ENCODE data around the gene CATSPERB.
A peak's percentile ranks its signal among the peaks of the same experiment; 100 is the strongest.

CATSPERB gene

DNA sequence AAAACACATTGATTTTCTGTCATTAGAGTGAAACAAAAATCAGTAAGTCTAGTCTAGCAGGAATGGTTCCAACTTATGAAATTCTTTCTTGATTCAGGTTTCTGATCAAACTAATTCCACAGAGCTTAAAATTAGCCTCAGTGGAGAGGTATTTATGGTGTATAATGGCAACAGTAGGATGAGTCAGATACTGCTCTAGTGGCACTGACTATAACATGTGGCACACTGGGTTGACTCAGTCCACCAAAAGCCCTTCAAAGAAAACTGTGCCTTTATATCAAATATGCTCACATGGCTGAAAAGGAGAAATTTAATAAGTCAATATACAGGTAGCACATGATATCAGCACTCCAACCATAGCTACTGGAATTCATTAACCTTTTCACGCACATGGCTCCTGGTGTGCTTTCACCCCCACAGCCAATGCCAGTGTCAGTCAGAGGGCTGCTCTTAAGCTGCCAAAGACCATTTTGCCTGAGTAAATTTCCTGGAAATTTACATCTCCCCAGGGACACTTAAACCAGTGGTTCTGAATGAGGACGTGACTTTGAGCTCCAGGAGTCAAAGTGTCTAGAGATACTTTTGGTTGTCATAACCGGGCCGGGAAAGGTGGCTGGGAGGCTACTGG, 21.7 kb upstream of the CATSPERB start:
- H3K4me3 ChIP-seq (ENCODE audit: low read depth, low read length), result no peak overlapping the region
- TF ChIP-seq ZNF510 (tag by site-specific recombination; IDR thresholded peaks at IDR 0.05; ENCODE audit: insufficient replicate concordance) (no peak), FEZF1 (tag by site-specific recombination; IDR thresholded peaks at IDR 0.05) (0 out of 2 replicates have a peak, but pooled peaks have one; percentile 14), ZNF654 (tag by site-specific recombination; IDR thresholded peaks at IDR 0.05; ENCODE audit: low read depth) (no peak), ZNF777 (tag by site-specific recombination; IDR thresholded peaks at IDR 0.05; ENCODE audit: borderline replicate concordance) (no peak), OSR2 (tag by site-specific recombination; IDR thresholded peaks at IDR 0.05) (peak; percentile 63), ZNF791 (tag by site-specific recombination; IDR thresholded peaks at IDR 0.05) (no peak), ZNF37A (tag by site-specific recombination; IDR thresholded peaks at IDR 0.05) (no peak), MYNN (tag by site-specific recombination; IDR thresholded peaks at IDR 0.05; ENCODE audit: borderline replicate concordance) (no peak), ZNF391 (tag by site-specific recombination; IDR thresholded peaks at IDR 0.05; ENCODE audit: borderline replicate concordance, low read depth) (no peak), ZBTB7A (tag by site-specific recombination; IDR thresholded peaks at IDR 0.05; ENCODE audit: low read depth) (no peak), GLI4 (tag by site-specific recombination; IDR thresholded peaks at IDR 0.05) (no peak)
- TF ChIP-seq, protein P1, sequence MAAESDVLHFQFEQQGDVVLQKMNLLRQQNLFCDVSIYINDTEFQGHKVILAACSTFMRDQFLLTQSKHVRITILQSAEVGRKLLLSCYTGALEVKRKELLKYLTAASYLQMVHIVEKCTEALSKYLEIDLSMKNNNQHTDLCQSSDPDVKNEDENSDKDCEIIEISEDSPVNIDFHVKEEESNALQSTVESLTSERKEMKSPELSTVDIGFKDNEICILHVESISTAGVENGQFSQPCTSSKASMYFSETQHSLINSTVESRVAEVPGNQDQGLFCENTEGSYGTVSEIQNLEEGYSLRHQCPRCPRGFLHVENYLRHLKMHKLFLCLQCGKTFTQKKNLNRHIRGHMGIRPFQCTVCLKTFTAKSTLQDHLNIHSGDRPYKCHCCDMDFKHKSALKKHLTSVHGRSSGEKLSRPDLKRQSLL (tag by site-specific recombination; IDR thresholded peaks at IDR 0.05), result no peak
- TF ChIP-seq, protein P2, sequence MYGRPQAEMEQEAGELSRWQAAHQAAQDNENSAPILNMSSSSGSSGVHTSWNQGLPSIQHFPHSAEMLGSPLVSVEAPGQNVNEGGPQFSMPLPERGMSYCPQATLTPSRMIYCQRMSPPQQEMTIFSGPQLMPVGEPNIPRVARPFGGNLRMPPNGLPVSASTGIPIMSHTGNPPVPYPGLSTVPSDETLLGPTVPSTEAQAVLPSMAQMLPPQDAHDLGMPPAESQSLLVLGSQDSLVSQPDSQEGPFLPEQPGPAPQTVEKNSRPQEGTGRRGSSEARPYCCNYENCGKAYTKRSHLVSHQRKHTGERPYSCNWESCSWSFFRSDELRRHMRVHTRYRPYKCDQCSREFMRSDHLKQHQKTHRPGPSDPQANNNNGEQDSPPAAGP (tag by site-specific recombination; IDR thresholded peaks at IDR 0.05), result 0 out of 2 replicates have a peak, but pooled peaks have one; percentile 16
- POLR2A ChIA-PET, result no interaction called here
- H3K9me3 ChIP-seq (ENCODE audit: control insufficient read depth, insufficient read depth, low read depth, low read length), result no peaks in the 10 kb centered on the region
- H3K4me1 ChIP-seq (ENCODE audit: control insufficient read depth, insufficient read depth, low read length), result peaks cover 9% of the 10 kb centered on the region
- CTCF ChIA-PET, result no interaction called here
- no peak overlapping the region for H3K27ac ChIP-seq (ENCODE audit: extremely low read depth, low read depth, low read length)
- no peaks in the 10 kb centered on the region for H3K36me3 ChIP-seq (ENCODE audit: control insufficient read depth in 2 of 2, insufficient read depth in 1 of 2, low read length in 2 of 2)

DNA sequence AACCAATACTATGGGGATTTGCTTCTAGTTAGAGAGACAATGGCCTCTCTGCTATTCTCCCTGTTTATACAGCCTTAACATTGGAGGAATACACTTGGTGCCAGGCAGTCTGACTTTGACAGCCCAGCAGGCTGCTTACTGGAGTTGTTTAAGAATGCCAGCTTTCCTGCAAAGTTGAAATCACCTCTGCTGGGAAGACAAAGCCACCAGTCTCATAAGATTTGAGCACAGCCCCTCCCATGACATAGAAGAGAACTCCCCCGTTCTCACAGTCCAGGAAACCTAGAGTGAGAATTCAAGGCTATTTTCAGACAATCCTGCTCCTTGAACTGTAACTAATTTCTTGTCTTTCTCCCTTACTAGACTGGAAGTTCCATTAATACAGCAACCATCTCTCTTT, 21.1 kb upstream of the CATSPERB start:
- Histone ChIP-seq H3K9me3 (ENCODE audit: control insufficient read depth, insufficient read depth, low read depth, low read length) (no peaks in the 10 kb centered on the region), H3K4me3 (ENCODE audit: low read depth, low read length) (no peak overlapping the region), H3K27ac (ENCODE audit: extremely low read depth, low read depth, low read length) (no peak overlapping the region), H3K36me3 (ENCODE audit: control insufficient read depth in 2 of 2, insufficient read depth in 1 of 2, low read length in 2 of 2) (no peaks in the 10 kb centered on the region), H3K4me1 (ENCODE audit: control insufficient read depth, insufficient read depth, low read length) (peaks cover 9% of the 10 kb centered on the region)
- ChIA-PET POLR2A (no interaction called here), CTCF (no interaction called here)
- TF ChIP-seq IKZF3 (tag by site-specific recombination; IDR thresholded peaks at IDR 0.05) (no peak), ZNF670 (tag by site-specific recombination; IDR thresholded peaks at IDR 0.05; ENCODE audit: low read depth) (no peak), ZNF501 (tag by site-specific recombination; IDR thresholded peaks at IDR 0.05) (no peak), ZNF623 (tag by site-specific recombination; IDR thresholded peaks at IDR 0.05) (no peak), ZNF426 (tag by site-specific recombination; IDR thresholded peaks at IDR 0.05) (no peak), ZNF555 (tag by site-specific recombination; conservative IDR thresholded peaks at IDR 0.05) (no peak), ZBTB1 (tag by site-specific recombination; IDR thresholded peaks at IDR 0.05) (no peak), ZNF10 (tag by site-specific recombination; IDR thresholded peaks at IDR 0.05) (no peak)
- TF ChIP-seq, protein P3, sequence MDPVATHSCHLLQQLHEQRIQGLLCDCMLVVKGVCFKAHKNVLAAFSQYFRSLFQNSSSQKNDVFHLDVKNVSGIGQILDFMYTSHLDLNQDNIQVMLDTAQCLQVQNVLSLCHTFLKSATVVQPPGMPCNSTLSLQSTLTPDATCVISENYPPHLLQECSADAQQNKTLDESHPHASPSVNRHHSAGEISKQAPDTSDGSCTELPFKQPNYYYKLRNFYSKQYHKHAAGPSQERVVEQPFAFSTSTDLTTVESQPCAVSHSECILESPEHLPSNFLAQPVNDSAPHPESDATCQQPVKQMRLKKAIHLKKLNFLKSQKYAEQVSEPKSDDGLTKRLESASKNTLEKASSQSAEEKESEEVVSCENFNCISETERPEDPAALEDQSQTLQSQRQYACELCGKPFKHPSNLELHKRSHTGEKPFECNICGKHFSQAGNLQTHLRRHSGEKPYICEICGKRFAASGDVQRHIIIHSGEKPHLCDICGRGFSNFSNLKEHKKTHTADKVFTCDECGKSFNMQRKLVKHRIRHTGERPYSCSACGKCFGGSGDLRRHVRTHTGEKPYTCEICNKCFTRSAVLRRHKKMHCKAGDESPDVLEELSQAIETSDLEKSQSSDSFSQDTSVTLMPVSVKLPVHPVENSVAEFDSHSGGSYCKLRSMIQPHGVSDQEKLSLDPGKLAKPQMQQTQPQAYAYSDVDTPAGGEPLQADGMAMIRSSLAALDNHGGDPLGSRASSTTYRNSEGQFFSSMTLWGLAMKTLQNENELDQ (tag by site-specific recombination; IDR thresholded peaks at IDR 0.05; ENCODE audit: low read depth), result no peak

Measured in HEK293 (cell line).